Uterus (tissue), 2 donors: ENCODE results near the gene IRAK1.

ENCODE experiments used
- POLR2A ChIP-seq, 2 donors: fragments of 450-650 bp; IDR thresholded peaks; one replicate each; pipeline ENCODE4 v1.6.1; 2016; ENCODE audit warnings: antibody characterized with exemption in 2 of 2, mild to moderate bottlenecking in 1 of 2, moderate library complexity in 1 of 2
- TF ChIP-seq, protein P1 (sequence below), 4 experiments: fragments of 200-600 bp in 2 of 4; fragments of 450-650 bp in 2 of 4; sonication (generic) in 2 of 4; IDR thresholded peaks; one replicate each; pipeline ENCODE4 v1.5.1; 2016 to 2019; ENCODE audit warnings: antibody characterized with exemption in 4 of 4, mild to moderate bottlenecking in 2 of 4, moderate library complexity in 1 of 4

DNA sequence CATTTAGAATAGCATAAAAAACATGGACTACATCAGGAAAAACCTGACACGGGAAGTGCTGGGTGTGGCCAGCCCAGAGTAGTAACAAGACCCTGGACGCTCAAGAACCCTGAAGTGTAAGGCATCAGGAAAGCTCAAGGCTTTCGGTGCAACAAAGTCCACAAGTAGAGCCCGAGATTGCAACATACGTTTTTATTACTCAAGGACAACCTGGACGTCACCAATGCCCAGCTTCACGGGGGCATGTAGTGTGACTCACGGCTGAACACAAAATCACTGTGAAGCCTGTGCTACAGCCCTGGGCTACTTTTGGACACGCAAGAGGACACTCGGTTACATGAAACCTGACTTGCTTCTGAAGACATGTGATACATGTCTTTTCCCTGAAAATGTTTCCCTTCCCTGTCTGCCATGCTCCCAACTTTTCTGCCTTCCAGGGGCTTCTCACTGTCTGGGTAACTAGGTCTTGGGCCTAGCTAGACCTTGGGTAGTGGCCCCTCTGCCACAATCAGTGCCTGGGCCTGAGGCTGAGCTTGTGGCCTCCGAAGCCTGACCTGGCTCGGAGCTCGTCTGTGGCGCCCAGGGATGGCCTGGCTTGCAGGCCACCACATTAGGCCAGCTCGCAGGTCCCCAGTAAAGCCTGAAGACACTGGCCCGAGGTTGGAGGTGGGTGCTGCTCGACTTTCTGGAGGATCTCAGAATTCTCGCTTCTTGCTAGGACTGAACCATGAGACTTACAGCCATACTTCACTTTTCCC, 9.2 kb downstream of the IRAK1 start:
- no peak for TF ChIP-seq POLR2A (IDR thresholded peaks at IDR 0.05)
- TF ChIP-seq, protein P1, sequence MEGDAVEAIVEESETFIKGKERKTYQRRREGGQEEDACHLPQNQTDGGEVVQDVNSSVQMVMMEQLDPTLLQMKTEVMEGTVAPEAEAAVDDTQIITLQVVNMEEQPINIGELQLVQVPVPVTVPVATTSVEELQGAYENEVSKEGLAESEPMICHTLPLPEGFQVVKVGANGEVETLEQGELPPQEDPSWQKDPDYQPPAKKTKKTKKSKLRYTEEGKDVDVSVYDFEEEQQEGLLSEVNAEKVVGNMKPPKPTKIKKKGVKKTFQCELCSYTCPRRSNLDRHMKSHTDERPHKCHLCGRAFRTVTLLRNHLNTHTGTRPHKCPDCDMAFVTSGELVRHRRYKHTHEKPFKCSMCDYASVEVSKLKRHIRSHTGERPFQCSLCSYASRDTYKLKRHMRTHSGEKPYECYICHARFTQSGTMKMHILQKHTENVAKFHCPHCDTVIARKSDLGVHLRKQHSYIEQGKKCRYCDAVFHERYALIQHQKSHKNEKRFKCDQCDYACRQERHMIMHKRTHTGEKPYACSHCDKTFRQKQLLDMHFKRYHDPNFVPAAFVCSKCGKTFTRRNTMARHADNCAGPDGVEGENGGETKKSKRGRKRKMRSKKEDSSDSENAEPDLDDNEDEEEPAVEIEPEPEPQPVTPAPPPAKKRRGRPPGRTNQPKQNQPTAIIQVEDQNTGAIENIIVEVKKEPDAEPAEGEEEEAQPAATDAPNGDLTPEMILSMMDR (IDR thresholded peaks at IDR 0.05) = no peak
